ENCODE data around the gene PROC.

The PROC gene

GRCh38 chr2:127463155-127463991 lies 45.1 kb downstream of the PROC start:
- no peak overlapping the region for H3K9ac ChIP-seq (ENCODE audit: low read depth, low read length)
- H3K4me1 ChIP-seq (ENCODE audit: insufficient read depth, low read length): peaks cover 21% of the 10 kb centered on the region
- H3K36me3 ChIP-seq (ENCODE audit: insufficient read depth, low read length): no peaks in the 10 kb centered on the region
- H3K9me3 ChIP-seq (ENCODE audit: control insufficient read depth, insufficient read depth, low read length): no peaks in the 10 kb centered on the region

- Histone ChIP-seq H3K4me1 (ENCODE audit: insufficient read depth, low read length) (peaks cover 21% of the 10 kb centered on the region), H3K36me3 (ENCODE audit: insufficient read depth, low read length) (no peaks in the 10 kb centered on the region), H3K9ac (ENCODE audit: low read depth, low read length) (no peak overlapping the region), H3K9me3 (ENCODE audit: control insufficient read depth, insufficient read depth, low read length) (no peaks in the 10 kb centered on the region)
Observed at GRCh38 chr2:127464470-127465257, 46.4 kb downstream of the PROC start.

DNA sequence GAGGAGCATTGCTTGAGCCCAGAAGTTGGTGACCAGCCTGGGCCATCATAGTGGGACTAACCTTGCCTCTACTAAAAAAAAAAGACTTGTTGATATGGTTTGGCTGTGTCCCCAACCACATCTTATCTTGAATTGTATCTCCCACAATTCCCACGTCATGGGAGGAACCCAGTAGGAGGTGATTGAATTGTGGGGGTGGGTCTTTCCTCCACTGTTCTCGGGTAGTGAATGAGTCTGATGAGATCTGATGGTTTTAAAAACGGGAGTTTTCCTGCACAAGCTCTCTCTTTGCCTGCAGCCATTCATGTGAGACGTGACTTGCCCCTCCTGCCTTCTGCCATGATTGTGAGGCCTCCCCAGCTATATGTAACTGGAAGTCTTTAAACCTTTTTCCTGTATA lies 47.0 kb downstream of the PROC start:
- H3K4me1 ChIP-seq (ENCODE audit: insufficient read depth, low read length): peaks cover 21% of the 10 kb centered on the region
- H3K36me3 ChIP-seq (ENCODE audit: insufficient read depth, low read length): no peaks in the 10 kb centered on the region
- no peak overlapping the region for H3K9ac ChIP-seq (ENCODE audit: low read depth, low read length)
- H3K9me3 ChIP-seq (ENCODE audit: control insufficient read depth, insufficient read depth, low read length): no peaks in the 10 kb centered on the region

- Histone ChIP-seq H3K9me3 (ENCODE audit: control insufficient read depth, insufficient read depth, low read length) (no peaks in the 10 kb centered on the region), H3K4me1 (ENCODE audit: insufficient read depth, low read length) (peaks cover 11% of the 10 kb centered on the region), H3K9ac (ENCODE audit: low read depth, low read length) (no peak overlapping the region), H3K36me3 (ENCODE audit: insufficient read depth, low read length) (no peaks in the 10 kb centered on the region)
Observed at GRCh38 chr2:127469051-127469450, 50.8 kb downstream of the PROC start.

GRCh38 chr2:127469974-127470373 lies 51.7 kb downstream of the PROC start:
- Histone ChIP-seq H3K4me1 (ENCODE audit: insufficient read depth, low read length) (peaks cover 2% of the 10 kb centered on the region), H3K9ac (ENCODE audit: low read depth, low read length) (no peak overlapping the region), H3K36me3 (ENCODE audit: insufficient read depth, low read length) (no peaks in the 10 kb centered on the region), H3K9me3 (ENCODE audit: control insufficient read depth, insufficient read depth, low read length) (no peaks in the 10 kb centered on the region)

GRCh38 chr2:127471286-127471988 lies 53.2 kb downstream of the PROC start:
- Histone ChIP-seq H3K9me3 (ENCODE audit: control insufficient read depth, insufficient read depth, low read length) (peaks cover 5% of the 10 kb centered on the region; the same call in 1 of the 2 replicates), H3K4me1 (ENCODE audit: insufficient read depth, low read length) (no peaks in the 10 kb centered on the region), H3K36me3 (ENCODE audit: insufficient read depth, low read length) (no peaks in the 10 kb centered on the region), H3K9ac (ENCODE audit: low read depth, low read length) (no peak overlapping the region)

GRCh38 chr2:127472268-127472667 lies 54.0 kb downstream of the PROC start:
- Histone ChIP-seq H3K36me3 (ENCODE audit: insufficient read depth, low read length) (no peaks in the 10 kb centered on the region), H3K9me3 (ENCODE audit: control insufficient read depth, insufficient read depth, low read length) (peaks cover 5% of the 10 kb centered on the region; the same call in 1 of the 2 replicates), H3K9ac (ENCODE audit: low read depth, low read length) (no peak overlapping the region), H3K4me1 (ENCODE audit: insufficient read depth, low read length) (no peaks in the 10 kb centered on the region)

DNA sequence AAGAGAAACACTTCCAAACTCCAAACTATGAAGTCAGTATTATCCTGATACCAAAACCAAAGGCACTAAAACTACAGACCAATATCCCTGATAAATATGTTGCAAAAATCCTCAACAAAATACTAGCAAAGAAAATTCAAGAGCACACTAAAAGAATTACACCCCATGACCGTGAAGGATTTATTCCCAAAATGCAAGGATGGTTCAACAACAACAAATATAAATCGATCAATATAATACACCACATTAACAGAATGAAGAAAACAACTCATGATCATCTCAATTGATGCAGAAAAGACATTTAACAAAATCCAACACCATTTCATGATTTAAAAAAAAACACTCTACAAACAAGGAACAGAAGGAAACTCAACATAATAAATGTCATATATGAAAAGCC lies 57.6 kb downstream of the PROC start:
- Histone ChIP-seq H3K36me3 (ENCODE audit: insufficient read depth, low read length) (no peaks in the 10 kb centered on the region), H3K9ac (ENCODE audit: low read depth, low read length) (no peak overlapping the region), H3K4me1 (ENCODE audit: insufficient read depth, low read length) (peaks cover 13% of the 10 kb centered on the region), H3K9me3 (ENCODE audit: control insufficient read depth, insufficient read depth, low read length) (peaks cover 5% of the 10 kb centered on the region; the same call in 1 of the 2 replicates)

All from ES-I3 (cell line).